DOHH2 (cell line): ENCODE data around the gene RNLS.

Source experiments
- EZH2phosphoT487 ChIP-seq: fragments of 200-600 bp; sonication (generic); IDR thresholded peaks from 2 replicates; pipeline ENCODE4 v1.6.1; 2017; ENCODE audit warnings: borderline replicate concordance, mild to moderate bottlenecking, antibody characterized with exemption, low read length, moderate library complexity, mixed read lengths
- TF ChIP-seq, protein P1 (sequence below): fragments of 200-600 bp; sonication (generic); IDR thresholded peaks from one replicate; pipeline ENCODE4 v1.5.1; 2014; ENCODE audit warnings: antibody characterized with exemption, mild to moderate bottlenecking, low read depth, low read length; ENCODE audit not compliant: poor library complexity, severe bottlenecking

DNA sequence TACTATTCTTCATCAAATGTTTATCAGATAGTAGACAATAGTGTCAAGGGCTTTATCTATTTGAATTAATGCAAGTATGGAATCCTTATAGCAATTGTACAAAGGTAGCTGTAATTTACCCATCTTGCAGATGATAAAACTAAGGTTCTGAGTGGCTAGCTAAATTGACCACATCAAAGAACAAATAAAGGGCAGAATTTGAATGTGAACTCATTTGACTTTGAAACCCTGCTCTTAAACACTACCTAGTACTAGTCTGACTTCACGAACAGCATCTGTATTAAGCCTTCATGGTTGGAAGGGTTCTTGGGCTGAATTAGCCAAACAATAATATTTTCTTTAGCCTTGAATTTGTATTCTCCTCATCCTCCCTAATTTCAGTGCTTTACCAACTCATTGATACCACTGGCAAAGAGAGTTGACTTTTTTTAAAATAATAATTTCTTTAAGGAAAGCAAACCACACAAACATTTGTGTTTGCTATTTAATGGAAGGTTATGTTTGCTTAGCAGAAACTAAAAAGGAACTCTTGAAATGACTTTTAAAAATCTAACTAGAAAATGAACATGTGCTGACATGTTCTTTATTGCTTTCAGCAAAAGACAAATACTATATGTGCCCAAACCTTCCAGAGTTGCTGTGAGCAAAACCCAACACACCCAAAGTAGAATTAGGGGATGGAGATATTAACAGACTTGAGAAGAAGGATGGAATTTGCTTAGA lies 322.6 kb downstream of the RNLS start:
- TF ChIP-seq, protein P1, sequence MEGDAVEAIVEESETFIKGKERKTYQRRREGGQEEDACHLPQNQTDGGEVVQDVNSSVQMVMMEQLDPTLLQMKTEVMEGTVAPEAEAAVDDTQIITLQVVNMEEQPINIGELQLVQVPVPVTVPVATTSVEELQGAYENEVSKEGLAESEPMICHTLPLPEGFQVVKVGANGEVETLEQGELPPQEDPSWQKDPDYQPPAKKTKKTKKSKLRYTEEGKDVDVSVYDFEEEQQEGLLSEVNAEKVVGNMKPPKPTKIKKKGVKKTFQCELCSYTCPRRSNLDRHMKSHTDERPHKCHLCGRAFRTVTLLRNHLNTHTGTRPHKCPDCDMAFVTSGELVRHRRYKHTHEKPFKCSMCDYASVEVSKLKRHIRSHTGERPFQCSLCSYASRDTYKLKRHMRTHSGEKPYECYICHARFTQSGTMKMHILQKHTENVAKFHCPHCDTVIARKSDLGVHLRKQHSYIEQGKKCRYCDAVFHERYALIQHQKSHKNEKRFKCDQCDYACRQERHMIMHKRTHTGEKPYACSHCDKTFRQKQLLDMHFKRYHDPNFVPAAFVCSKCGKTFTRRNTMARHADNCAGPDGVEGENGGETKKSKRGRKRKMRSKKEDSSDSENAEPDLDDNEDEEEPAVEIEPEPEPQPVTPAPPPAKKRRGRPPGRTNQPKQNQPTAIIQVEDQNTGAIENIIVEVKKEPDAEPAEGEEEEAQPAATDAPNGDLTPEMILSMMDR: no peak
- TF ChIP-seq EZH2phosphoT487: no peak
